H9 (cell line): Measurements from ENCODE around the gene TMEM115. TPM values are rescaled to one million over a fixed set of nuclear protein-coding genes. Genes with fewer than 3 reads are reported as not detected.
A peak's percentile ranks its signal among the peaks of the same experiment; 100 is the strongest.

Source experiments
- DNase-seq: peaks from one replicate; pipeline ENCODE4 v3.0.0-alpha.2; 2017
- H2AFZ ChIP-seq: one replicate; pipeline ENCODE4 v1.6.1; 2013; ENCODE audit warnings: mild to moderate bottlenecking, low read length, control low read depth, moderate library complexity
- H2AK5ac ChIP-seq: 2 replicates; pipeline ENCODE4 v1.6.1; 2013; ENCODE audit warnings: low read length, control low read depth, mixed read lengths; ENCODE audit not compliant: insufficient read length
- H2BK120ac ChIP-seq: one replicate; pipeline ENCODE4 v1.6.1; 2013; ENCODE audit warnings: low read depth, mild to moderate bottlenecking, low read length, control low read depth, inconsistent platforms; ENCODE audit not compliant: poor library complexity, severe bottlenecking
- H2BK12ac ChIP-seq: 2 replicates; pipeline ENCODE4 v1.6.1; 2013; ENCODE audit warnings: low read length, control low read depth, mixed read lengths, low read depth; ENCODE audit not compliant: insufficient read length
- H2BK15ac ChIP-seq: 2 replicates; pipeline ENCODE4 v1.6.1; 2013; ENCODE audit warnings: low read depth, low read length, control low read depth
- H2BK20ac ChIP-seq: one replicate; pipeline ENCODE4 v1.6.1; 2013; ENCODE audit warnings: low read depth, mild to moderate bottlenecking, low read length, control low read depth, inconsistent platforms; ENCODE audit not compliant: poor library complexity, severe bottlenecking
- H2BK5ac ChIP-seq: 2 replicates; pipeline ENCODE4 v1.6.1; 2013; ENCODE audit warnings: low read length, control low read depth, mixed read lengths; ENCODE audit not compliant: insufficient read length
- H3K14ac ChIP-seq: 2 replicates; pipeline ENCODE4 v1.6.1; 2013; ENCODE audit warnings: low read length, control low read depth; ENCODE audit not compliant: insufficient read depth
- H3K18ac ChIP-seq: 2 replicates; pipeline ENCODE4 v1.6.1; 2013; ENCODE audit warnings: low read depth, mild to moderate bottlenecking, mixed read lengths, low read length, control low read depth; ENCODE audit not compliant: insufficient read length
- H3K23ac ChIP-seq: 2 replicates; pipeline ENCODE4 v1.6.1; 2013; ENCODE audit warnings: low read length, control low read depth, mixed read lengths, low read depth; ENCODE audit not compliant: insufficient read length
- H3K23me2 ChIP-seq: 2 replicates; pipeline ENCODE4 v1.6.1; 2013; ENCODE audit warnings: low read depth, mild to moderate bottlenecking, mixed read lengths, low read length, control low read depth; ENCODE audit not compliant: insufficient read length, poor library complexity, severe bottlenecking
- H3K27ac ChIP-seq: 2 replicates; pipeline ENCODE4 v1.5.1; 2013; ENCODE audit warnings: low read length, control low read depth, mixed read lengths, low read depth; ENCODE audit not compliant: insufficient read length
- H3K27me3 ChIP-seq: 2 replicates; pipeline ENCODE4 v1.6.1; 2013; ENCODE audit warnings: low read length, control low read depth, inconsistent platforms; ENCODE audit not compliant: insufficient read depth
- H3K4ac ChIP-seq: 2 replicates; pipeline ENCODE4 v1.6.1; 2013; ENCODE audit warnings: low read depth, mild to moderate bottlenecking, control low read depth, inconsistent platforms, low read length, moderate library complexity
- H3K4me1 ChIP-seq: 2 replicates; pipeline ENCODE4 v1.6.1; 2013; ENCODE audit warnings: low read length, control low read depth, inconsistent platforms; ENCODE audit not compliant: insufficient read depth
- H3K4me2 ChIP-seq: 2 replicates; pipeline ENCODE4 v1.6.1; 2013; ENCODE audit warnings: low read length, control low read depth, mixed read lengths; ENCODE audit not compliant: insufficient read length, insufficient read depth
- H3K56ac ChIP-seq: 2 replicates; pipeline ENCODE4 v1.6.1; 2013; ENCODE audit warnings: low read depth, mild to moderate bottlenecking, mixed read lengths, low read length, control low read depth; ENCODE audit not compliant: insufficient read length
- H3K79me1 ChIP-seq: 2 replicates; pipeline ENCODE4 v1.6.1; 2013; ENCODE audit warnings: low read depth, mild to moderate bottlenecking, moderate library complexity, low read length, control low read depth, inconsistent platforms; ENCODE audit not compliant: insufficient read depth, poor library complexity, severe bottlenecking
- H3K79me2 ChIP-seq: 2 replicates; pipeline ENCODE4 v1.6.1; 2013; ENCODE audit warnings: low read length, control low read depth, inconsistent platforms; ENCODE audit not compliant: insufficient read depth
- H3K9ac ChIP-seq: 2 replicates; pipeline ENCODE4 v1.6.1; 2013; ENCODE audit warnings: low read length, control low read depth, mixed read lengths; ENCODE audit not compliant: insufficient read length; ENCODE audit errors: extremely low read depth
- H3K9me3 ChIP-seq: one replicate; pipeline ENCODE4 v1.6.1; 2013; ENCODE audit warnings: low read depth, low read length, inconsistent platforms; ENCODE audit not compliant: control insufficient read depth
- H3T11ph ChIP-seq: one replicate; pipeline ENCODE4 v1.6.1; 2013; ENCODE audit warnings: mild to moderate bottlenecking, low read length, control low read depth, inconsistent platforms
- H4K20me1 ChIP-seq: one replicate; pipeline ENCODE4 v1.6.1; 2013; ENCODE audit not compliant: control insufficient read depth, insufficient read length, insufficient read depth
- H4K5ac ChIP-seq: 2 replicates; pipeline ENCODE4 v1.6.1; 2013; ENCODE audit warnings: low read depth, mild to moderate bottlenecking, mixed read lengths, low read length, control low read depth; ENCODE audit not compliant: insufficient read length
- H4K8ac ChIP-seq: replicated peaks from 2 replicates; pipeline ENCODE4 v1.6.1; 2013; ENCODE audit warnings: low read length, control low read depth, mixed read lengths, low read depth; ENCODE audit not compliant: insufficient read length
- H4K91ac ChIP-seq: 2 replicates; pipeline ENCODE4 v1.6.1; 2013; ENCODE audit warnings: low read depth, mild to moderate bottlenecking, moderate library complexity, mixed read lengths, low read length, control low read depth; ENCODE audit not compliant: insufficient read length
- H3K27ac Mint-ChIP-seq, 3 experiments: 2 replicates in 2 of 3; 3 replicates in 1 of 3; pipeline ENCODE4 v1.8.0; 2020 to 2021; ENCODE audit warnings: mixed read lengths in 3 of 3, mild to moderate bottlenecking in 1 of 3, moderate library complexity in 1 of 3
- H3K27me3 Mint-ChIP-seq: 2 replicates; pipeline ENCODE4 v1.8.0; 2021; ENCODE audit warnings: low read depth, mild to moderate bottlenecking, moderate library complexity, mixed read lengths
- H3K36me3 Mint-ChIP-seq, 3 experiments: 2 replicates in 2 of 3; 3 replicates in 1 of 3; pipeline ENCODE4 v1.8.0; 2020 to 2021; ENCODE audit warnings: low read depth in 3 of 3, mixed read lengths in 3 of 3; ENCODE audit not compliant: insufficient read depth in 1 of 3
- H3K4me1 Mint-ChIP-seq, 2 experiments: 2 replicates each; pipeline ENCODE4 v1.8.0; 2020; ENCODE audit warnings: mixed read lengths in 2 of 2
- H3K4me3 Mint-ChIP-seq, 2 experiments: 2 replicates in 1 of 2; 3 replicates in 1 of 2; pipeline ENCODE4 v1.8.0; 2020 to 2021; ENCODE audit warnings: mild to moderate bottlenecking in 2 of 2, mixed read lengths in 2 of 2, moderate library complexity in 1 of 2
- H3K9me3 Mint-ChIP-seq, 2 experiments: 2 replicates in 1 of 2; 3 replicates in 1 of 2; pipeline ENCODE4 v1.8.0; 2020; ENCODE audit warnings: mild to moderate bottlenecking in 2 of 2, mixed read lengths in 2 of 2, moderate library complexity in 1 of 2
- CTCF ChIP-seq: fragments of 200-600 bp; sonication (generic); conservative IDR thresholded peaks from 3 replicates; pipeline ENCODE4 v1.8.0; 2021; ENCODE audit warnings: antibody characterized with exemption, mild to moderate bottlenecking
- WGBS: extraction: QIAGEN DNeasy Blood & Tissue Kit; methylation state at CpG from one replicate; pipeline ENCODE4 v1.1.7; 2013; ENCODE audit warnings: missing lambda C conversion rate, low lambda C conversion rate, mixed read lengths; ENCODE audit not compliant: insufficient read length; ENCODE audit errors: extremely low coverage; 5-methylcytosine and 5-hydroxymethylcytosine counted together
- total RNA-seq: library from RNA; stranded (reverse); gene quantifications from 2 replicates; pipeline ENCODE4 v1.2.1, GENCODE V29; 2021

Gene TMEM115
- total RNA-seq, 1 experiment from 2014 or later = 32.3 TPM

GRCh38 chr3:50339485-50340146, 19.7 kb downstream of the TMEM115 start:
- Histone ChIP-seq H3K23me2 (peaks cover 24% of the 10 kb centered on the region), H2BK12ac (no peak overlapping the region), H3K27me3 (peaks cover 13% of the 10 kb centered on the region; the same call in 1 of the 2 replicates), H3K9me3 (no peaks in the 10 kb centered on the region), H2BK5ac (no peak overlapping the region), H3K79me1 (no peaks in the 10 kb centered on the region), H3K23ac (no peak overlapping the region), H3T11ph (no peak overlapping the region), H3K27ac (no peak overlapping the region), H4K8ac (no peak overlapping the region), H2AFZ (no peak overlapping the region), H2BK20ac (no peak overlapping the region), H3K4me2 (peak overlapping the region; percentile 61), H3K4ac (no peak overlapping the region), H3K14ac (no peak overlapping the region), H3K9ac (no peak overlapping the region), H3K56ac (no peak overlapping the region), H3K79me2 (peaks cover 5% of the 10 kb centered on the region; the same call in 1 of the 2 replicates), H4K20me1 (no peaks in the 10 kb centered on the region), H2AK5ac (no peak overlapping the region), H3K4me1 (no peaks in the 10 kb centered on the region; the same call in 1 of the 2 replicates), H4K5ac (no peak overlapping the region), H4K91ac (no peak overlapping the region), H3K18ac (no peak overlapping the region), H2BK15ac (no peak overlapping the region), H2BK120ac (no peak overlapping the region)
- Mint-ChIP-seq H3K36me3 (peaks cover 0 to 2% (median 2%) of the 10 kb centered on the region in 3 experiments; a peak in 5 of 7 replicates), H3K4me1 (peaks cover 25 to 39% of the 10 kb centered on the region in 2 experiments), H3K4me3 (peak overlapping the region; percentile 33 to 63; a peak in 4 of 5 replicates), H3K27me3 (peaks cover 60% of the 10 kb centered on the region), H3K9me3 (no peaks in the 10 kb centered on the region; a peak in 1 of 5 replicates), H3K27ac (no peak overlapping the region)
- no CpG with 5 or more reads among the region's 14 CpGs for WGBS
- TF ChIP-seq CTCF = no peak
- DNase-seq = no peak
